ENCODE results near the gene CELF1. TPM values are rescaled to one million over a fixed set of nuclear protein-coding genes. Genes with fewer than 3 reads are reported as not detected.

CELF1 gene
- total RNA-seq, 1 donor from 2014 or later, result 63.7 TPM

DNA sequence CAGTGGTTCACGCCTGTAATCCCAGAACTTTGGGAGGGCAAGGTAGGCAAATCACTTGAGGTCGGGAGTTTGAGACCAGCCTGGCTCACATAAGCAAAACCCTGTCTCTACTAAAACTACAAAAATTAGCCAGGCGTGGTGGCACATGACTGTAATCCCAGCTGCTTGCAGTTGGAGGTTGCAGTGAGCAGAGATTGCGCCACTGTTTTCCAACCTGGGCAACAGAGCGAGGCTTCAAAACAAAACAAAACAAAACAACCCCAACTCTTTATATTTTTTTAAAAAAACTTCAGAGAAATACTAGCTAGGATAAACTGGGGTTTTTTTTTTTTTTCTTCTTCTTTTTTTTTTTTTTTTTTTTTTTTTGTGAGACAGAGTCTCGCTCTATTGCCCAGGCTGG, 72.2 kb downstream of the CELF1 start:
- ATAC-seq, result no peak

DNA sequence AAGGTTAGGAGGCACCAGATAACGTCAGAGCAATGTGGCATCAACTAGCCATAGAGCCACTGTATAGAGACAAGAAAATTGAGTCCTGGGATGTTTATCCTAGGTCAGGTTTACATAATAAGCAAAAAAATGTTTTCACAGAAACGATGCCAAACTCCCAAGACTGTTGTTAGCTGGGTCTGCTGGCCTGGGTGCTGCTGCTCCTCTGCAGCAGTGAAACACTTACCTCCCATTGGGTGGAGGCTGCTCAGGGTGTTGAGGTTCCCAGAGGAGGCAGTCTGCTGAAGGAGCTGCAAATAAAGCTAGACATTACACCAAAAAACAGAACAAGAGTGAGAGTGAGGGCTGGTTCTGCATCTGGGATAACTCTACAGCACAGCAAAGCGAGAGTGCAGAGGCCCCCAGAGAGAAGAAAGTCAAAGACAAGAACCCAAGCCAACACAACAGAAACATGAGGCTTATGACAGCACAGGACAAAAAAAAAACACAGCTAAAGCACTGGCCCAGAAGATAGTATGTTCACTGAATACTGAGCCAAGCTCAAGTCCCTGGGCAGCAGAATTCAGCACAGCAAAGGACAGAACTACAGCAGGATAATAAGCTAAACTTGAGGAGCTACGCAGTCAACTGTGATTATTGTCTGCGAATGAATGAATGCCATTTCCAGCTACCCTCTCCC, 74.1 kb downstream of the CELF1 start:
- no peak for ATAC-seq

DNA sequence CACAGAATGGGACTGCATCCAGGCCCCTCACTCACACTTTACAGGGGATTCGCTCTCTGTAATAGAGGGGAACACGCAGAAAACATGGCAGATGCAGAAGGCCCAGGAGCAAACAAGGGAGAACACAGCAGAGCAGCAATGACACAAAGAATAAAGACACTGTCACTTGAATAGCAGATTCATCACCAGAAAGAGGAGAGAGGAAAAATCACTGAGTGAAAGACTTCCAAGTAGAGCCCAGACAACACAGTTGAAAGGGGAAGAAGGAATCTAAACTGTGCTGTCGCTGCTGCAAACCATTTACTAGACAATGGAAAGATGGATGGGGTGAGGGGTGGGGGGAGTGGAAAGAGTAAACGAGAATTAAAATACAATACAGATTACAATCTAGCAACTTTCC, 75.2 kb downstream of the CELF1 start:
- ATAC-seq, result no peak

DNA sequence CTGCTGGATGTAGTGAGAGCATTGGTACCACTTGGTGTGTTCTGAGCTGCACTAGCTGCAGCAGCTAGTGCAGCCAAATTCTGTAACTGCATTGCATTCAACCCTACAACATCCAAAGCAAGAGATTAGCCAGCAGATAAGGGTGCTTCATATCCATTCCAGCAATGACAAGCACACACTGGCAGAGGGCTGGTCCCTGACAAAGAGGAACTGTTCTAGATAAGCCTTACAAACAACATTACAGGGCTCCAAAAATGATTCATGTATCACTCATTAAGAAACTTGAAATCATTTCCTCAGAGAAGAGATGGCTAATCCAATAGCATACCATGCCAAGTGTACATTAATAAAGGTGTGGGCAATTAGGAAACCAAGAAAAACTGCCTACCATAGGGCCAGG, 75.6 kb downstream of the CELF1 start:
- peak; percentile 91 for ATAC-seq

DNA sequence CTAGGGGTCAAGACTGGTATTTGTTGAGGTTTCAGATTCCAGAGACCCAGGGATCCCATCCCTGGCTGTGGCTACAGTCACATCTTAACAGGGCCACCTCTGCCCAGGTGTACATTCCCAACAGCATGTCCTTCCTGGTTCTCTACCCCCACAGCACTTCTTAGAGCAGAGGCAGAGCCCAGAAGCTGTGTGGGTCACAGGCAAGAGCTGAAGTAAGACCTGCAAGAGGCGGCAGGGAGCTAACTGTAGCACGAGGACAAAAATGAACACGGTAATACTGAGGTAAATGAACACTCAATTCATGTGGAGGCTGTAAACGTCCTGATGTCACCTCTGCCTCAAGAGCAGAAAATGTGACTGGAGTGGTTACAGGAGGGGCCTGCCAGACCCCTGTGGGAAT, 82.3 kb downstream of the CELF1 start:
- ATAC-seq, result no peak

DNA sequence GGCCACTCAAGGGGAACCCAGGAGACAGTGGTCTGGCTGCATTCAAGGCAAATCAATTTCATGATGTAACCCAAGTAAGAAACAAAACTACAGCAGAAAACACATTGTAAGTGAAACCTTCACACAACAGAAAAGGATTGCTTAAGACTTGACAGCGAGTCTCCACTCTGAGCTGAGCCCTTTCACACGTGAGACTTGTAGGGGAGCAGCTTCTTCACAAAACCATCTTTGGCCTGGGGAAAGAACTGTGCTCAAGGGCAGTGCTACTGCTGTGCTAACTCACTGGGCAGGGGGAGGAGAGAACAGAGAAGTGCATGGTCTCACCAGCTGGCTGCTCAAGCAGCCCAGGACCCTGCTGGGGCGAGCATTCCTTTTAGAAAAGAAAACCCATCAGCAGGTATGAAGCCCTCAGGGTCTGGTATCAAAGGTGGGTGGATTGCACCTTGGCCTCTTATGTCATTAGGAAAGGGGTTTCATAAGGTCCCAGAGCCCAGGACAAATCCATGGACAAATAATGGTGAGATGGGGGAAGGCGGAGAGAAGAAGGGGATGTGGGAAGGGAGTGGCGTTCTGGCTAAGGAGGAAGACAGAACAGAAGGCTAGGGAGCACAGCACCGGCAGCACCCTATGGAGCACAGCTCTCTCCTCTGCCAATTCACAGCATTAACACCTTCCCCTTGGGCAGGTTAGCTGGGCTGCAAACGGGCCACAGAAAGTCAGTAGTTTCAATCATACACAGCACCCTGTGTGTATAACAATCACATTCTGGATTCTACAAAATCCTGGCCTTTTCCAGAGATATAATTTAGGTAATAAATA, 83.4 kb downstream of the CELF1 start:
- no peak for ATAC-seq

DNA sequence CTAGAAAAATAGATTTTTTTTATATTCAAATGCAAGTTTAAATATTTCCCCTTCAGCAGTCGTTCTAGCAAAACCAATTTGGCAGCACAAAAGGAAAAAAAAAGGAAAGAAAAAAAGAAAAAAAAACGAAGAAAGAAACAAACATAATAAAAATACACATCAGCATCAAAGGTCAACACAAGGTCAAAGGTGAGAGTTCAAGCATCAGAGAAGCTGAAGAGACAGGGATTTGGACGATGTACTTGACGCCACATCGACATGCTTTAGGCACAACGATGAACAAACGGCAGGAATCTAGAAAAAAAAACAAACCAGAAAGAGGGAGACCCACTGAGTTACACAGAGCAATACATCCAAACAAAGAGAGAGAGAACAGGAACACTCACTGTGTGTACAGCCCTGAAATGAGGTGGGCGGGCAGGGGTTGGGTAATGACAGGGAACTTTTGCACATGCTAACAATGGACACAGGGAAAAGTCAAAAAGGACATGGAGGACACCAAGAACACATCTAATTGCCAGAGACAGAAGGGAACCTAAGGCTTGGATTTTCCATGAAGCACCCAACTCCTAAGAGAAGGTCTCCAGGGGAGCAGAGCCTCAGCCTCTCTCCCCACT, 84.2 kb downstream of the CELF1 start:
- no peak for ATAC-seq

DNA sequence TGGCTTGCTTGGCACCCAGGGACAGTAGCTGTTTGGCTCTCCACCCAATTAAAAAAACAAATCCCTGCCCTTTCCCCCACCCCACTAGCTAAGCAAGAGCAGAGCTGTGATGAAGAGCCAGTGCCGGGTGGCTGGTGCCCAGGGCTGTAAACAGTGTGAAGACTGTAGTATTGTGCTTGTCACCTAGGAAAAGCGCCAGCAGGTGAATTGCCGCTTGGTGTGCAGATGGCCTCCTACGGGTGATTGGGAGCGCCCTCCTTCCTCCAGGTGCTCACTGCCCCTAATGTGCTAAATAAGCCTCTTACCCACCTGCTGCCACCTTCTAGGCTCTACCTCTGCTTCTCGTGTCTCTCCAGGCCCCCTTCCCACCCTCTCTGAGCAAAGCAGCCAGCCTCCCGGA, 85.6 kb downstream of the CELF1 start:
- no peak for ATAC-seq

DNA sequence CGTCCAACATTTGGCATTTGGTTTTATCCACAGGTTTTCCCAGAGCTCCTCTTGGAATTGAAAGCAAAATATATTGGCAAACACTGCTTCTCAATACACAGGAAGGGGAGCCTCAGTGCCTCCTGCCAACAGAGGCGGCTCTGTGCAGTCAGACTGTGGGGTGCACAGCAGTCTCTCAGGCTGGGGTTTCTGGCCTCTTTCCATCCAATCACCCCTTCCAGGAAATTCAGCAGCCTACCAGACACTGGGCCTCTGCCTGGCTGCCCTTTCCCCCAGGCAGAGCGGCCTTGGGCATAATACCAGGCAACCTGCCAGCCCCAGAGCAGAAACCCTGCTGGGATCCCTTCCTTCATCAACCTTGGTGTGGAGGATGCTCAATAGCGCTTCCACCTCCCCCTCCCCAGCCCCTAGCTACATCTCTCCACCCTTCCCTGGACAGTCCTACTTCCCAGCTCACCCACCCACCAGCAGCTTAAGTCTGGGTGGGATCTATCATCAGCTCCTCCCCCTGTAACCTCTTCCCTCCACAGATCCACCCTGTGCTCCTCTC, 86.2 kb downstream of the CELF1 start:
- peak; percentile 48 for ATAC-seq

DNA sequence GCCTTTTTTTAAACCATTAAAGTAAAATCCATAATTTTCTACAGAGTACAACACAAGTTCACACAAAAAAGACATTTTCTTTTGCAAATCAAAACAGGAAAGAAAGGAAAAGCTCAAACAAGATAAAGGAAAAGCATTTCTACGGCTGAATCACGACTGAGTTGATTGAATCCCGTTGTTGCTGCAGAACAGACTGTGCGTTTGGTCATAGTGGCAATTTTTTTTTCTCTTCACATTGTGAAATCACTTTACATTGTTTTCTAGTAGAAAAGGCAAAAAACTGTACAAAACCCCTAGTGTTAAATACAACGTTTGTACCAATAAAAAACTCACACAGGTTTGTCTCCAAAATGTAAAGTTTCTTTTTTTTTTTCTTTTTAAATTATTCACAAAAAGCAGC, 86.7 kb downstream of the CELF1 start:
- ATAC-seq, result no peak

DNA sequence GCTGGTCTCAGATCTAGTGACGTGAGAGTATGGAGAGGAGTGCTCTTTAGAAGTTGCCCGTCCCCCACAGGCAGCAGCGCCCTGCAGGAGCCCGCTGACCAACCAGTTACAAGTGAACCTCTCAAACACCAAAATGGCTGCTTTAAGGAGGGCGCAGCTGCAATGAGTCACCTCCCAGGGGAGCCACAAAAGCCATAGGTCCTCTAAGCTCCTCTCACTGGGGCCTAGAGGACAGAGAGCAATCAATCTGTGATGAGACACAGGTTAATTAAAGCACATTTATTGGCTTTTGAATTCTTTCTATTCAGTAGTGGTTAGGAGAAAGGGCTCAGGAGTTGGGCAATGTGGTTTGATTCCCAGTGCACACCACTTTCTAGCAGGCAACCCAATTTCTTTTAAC, 88.4 kb downstream of the CELF1 start:
- no peak for ATAC-seq

DNA sequence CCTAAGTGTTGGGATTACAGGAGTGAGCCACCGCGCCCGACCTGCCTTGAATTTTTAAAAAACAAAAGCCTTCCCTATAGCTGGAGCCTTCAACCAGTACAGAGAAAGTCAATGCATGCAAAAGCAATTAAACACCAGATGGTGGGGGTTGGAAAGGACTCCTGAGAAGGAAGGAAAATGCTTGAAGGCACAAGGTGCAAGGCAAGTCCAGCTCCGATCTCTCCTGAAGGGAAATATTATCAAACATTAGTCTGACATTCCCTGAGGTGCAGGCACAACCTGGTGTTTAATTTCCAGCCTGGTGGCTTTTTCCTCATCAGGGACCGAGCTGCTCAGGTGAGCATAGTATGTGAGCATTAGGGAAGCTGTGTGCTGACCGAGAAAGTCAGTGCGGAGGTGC, 91.1 kb downstream of the CELF1 start:
- no peak for ATAC-seq

DNA sequence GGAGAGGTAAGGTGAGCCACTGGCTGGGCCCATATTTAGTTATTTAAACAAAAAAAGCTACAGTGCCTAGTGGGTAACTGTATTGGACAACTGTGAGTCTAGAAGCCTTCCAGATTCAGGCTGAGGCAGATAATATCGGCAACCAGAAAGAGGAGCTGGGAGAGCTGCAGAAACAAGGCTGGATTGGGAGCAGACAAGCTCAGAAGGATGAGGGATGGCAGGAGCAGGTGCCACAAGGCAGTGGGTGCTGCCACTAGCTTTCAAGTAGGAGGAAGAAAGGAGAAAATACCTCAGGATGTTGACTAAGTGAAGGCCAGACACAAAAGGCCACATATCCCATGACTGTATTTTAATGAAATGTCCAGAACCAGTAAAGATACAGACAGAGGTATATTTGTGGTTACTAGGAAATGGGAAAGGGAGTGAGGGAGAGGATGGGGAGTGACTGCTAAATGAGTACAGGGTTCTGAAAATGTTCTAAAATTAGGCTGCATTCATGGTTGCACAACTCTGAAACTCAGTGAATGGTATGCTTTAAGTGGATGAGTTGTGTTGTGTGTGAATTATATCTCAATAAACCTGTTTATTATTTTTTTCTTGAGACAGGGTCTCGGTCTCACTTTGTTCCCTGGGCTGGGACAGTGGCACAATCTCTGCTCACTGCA, 92.2 kb downstream of the CELF1 start:
- no peak for ATAC-seq

DNA sequence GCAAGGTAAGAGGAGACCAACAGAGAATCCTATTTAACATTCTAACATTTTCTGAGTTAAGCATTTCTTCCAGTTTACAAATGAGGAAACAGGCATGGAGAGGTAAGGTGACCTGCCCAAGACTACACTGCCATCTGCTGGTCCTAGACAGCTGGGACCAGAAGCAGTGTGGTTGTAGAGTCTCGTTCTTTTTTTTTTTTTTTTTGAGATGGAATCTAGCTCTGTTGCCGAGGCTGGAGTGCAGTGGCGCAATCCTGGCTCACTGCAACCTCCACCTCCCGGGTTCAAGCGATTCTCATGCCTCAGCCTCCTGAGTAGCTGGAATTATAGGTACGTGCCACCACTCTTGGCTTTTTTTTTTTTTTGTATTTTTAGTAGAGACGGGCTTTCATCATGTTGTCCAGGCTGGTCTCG, 98.7 kb downstream of the CELF1 start:
- ATAC-seq, result peak; percentile 86

DNA sequence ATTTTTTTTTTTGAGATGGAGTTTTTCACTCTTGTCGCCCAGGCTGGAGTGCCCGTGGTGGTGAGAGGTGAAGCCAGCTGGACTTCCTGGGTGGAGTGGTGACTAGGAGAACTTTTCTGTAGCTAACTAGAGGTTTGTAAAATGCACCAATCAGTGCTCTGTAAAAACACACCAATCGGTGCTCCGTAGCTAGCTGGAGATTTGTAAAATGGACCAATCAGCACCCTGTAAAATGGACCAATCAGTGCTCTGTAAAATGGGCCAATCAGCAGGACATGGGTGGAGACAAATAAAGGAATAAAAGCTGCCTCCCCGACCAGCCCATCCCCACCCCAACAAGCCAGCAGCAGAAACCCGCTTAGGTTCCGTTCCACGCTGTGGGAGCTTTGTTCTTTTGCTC, 99.6 kb downstream of the CELF1 start:
- no peak for ATAC-seq

DNA sequence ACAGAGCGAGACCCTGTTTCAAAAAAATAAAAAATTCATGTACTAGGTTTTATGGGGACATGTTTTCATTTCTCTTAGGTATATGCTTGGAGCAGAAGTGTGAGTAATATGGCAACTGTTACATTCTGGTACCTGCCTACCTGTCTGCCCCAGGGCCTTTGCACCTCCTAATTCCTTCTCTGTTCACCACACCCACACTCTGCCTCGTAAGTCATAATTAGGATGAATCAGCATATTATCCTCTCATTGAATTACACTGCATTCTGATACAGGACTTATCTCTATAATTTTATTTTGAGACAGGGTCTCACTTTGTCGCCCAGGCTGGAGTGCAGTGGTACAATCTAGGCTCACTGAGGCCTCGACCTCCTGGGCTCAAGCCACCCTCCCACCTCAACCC, 100.9 kb downstream of the CELF1 start:
- peak; percentile 64 for ATAC-seq

DNA sequence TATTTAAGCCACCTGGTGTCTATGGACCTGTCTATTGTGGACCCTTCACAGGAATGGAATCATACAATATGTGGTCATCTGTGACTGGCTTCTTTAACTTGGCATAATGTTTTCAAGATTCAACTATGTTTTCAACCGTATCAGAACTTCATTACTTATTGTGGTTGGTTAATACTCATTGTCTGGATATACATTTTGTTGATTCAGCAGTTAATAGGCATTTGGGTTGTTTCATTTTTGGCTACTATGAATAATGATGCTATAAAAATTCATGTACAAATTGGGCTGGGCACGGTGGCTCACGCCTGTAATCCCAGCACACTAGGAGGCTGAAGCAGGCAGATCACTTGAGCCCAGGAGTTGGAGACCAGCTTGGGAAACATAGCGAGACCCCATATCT, 101.5 kb downstream of the CELF1 start:
- ATAC-seq, result no peak

DNA sequence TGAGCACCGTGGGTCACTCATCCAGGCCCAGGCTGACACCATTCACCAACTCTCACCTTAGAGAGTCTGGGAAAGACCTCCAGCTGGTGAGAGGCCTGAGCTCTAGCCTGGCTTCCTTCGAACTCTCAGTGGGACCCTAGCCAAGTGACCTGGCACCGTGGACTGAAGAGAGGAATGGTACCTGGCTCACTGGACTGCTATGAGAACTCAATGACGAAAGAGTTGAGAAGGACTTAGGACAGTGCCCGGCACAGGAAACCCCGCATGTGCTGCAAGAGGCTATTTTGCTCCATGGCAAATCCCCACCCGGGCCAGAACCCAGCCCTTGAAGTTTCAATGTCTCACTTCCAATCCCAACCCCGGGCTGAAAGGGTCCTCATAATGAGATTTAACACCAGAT, 103.4 kb downstream of the CELF1 start:
- no peak for ATAC-seq

DNA sequence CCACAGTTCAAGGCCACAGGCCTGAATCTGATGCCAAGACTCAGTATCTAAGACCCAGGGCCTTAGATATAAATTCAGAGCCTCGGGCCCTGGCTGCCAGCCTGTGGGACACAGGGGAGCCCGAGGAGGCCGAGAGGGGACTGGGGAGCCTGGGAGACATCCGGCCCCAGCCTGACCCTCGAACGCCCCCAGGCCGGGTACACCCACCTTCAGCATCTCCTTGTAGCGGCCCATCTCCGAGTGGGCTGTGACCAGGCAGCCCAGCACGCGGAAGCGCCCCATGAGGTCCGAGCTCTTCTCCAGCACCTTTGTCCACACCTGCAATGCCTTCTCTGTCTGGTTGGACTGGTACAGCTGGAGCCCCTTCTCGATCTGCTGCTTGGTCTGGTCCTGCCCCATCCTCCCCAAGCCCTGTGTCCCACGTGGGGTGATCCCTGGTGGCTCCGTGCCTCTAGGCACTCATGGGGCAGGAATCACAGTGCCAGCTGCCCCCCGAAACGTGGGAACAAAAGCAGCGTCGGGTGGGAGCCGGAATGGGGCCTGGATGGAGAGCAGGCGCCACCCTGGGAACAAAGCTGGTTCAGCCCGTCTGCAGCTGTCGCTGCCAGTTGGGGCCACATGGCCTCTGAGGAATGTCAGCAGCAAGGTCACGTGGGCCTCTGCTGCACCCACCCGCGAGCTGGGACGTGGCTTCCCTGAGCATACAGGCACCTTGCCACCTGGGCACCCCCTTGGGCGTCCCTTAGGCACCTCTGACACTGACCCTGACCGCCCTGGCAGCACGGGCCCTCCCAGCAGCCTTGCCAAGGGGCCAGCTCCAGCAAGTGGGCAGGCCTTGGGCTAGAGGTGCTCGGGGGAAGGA, 104.1 kb downstream of the CELF1 start, which contains the start of gene RAPSN:
Gene RAPSN, minus strand, starts transcription at position 571 of the 862 bp plus-strand sequence. Its CDS starts 172 bp downstream, at position 399.
- peak; percentile 22 for ATAC-seq

DNA sequence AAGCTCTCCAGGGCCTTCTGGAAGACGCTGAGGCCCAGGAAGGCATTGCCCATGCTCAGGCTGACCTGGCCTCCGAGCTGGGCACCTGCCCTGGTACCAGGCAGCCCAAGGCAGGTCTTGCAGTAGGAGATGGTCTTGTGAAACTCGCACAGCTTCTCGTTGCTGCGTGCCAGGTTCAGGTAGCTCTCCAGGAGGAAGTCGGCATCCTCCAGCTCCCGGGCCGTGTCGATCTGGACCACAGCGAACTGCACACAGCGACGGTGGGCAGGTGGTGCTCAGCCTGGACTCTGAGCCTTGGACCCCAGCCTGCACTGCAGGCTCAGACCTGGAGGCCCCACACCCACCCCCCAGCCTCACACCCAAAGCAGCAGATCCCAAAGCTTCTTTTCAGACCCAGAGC, 105.0 kb downstream of the CELF1 start:
- ATAC-seq, result no peak

DNA sequence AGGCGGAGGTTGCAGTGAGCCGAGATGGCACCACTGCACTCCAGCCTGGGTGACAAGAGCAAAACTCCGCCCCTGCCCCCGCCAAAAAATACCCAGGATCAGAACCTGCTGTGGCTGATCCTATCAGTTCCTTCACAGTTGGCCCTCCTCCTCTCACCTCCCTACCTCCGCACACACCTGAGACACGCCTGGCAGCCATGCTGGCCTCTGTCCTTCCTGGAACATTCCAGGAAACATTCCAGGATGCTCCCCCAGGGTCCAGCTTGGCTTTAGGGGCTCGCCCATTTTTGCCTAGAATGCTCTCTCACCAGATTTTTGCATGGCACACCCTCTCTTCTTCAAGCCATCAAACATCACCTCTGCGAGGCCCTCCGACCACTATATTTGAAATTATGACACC, 106.1 kb downstream of the CELF1 start:
- ATAC-seq, result no peak

DNA sequence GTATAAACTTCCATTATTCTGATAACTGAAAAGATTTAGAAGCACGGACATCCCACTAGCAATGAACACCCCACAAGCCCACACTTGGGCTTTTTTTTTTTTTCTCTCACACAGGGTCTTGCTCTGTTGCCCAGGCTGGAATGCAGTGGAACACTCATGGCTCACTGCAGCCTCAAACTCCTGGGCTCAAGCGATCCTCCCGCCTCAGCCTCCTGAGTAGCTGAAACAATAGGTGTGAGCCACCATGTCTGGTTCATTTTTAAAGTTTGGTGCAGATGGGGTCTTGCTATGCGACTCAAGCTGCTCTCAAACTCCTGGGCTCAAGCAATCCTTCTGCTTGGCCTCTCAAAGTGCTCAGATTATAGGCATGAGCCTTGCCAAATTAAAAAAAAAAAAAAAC, 107.1 kb downstream of the CELF1 start:
- ATAC-seq, result no peak

All from esophagus mucosa (tissue), 1 donor.